DOHH2 (cell line): Measurements from ENCODE around the gene CHRNA5.

ENCODE experiments used
- H3F3A ChIP-seq: fragments of 200-600 bp; sonication (generic), shearing (Covaris generic); 2 replicates; pipeline ENCODE4 v1.6.0; 2016; ENCODE audit warnings: antibody characterized with exemption, mild to moderate bottlenecking; ENCODE audit not compliant: control insufficient read depth, insufficient read depth
- H3K27ac ChIP-seq: fragments of 200-600 bp; sonication (generic); 2 replicates; pipeline ENCODE4 v1.5.1; 2014; ENCODE audit warnings: low read depth, mild to moderate bottlenecking, low read length, moderate library complexity
- H3K27me3 ChIP-seq: fragments of 200-600 bp; sonication (generic); 2 replicates; pipeline ENCODE4 v1.6.1; 2014; ENCODE audit warnings: mild to moderate bottlenecking, low read length, mixed read lengths; ENCODE audit not compliant: control insufficient read depth
- H3K36me3 ChIP-seq: fragments of 200-600 bp; sonication (generic); 2 replicates; pipeline ENCODE4 v1.6.1; 2014; ENCODE audit warnings: mild to moderate bottlenecking, low read length, moderate library complexity, mixed read lengths; ENCODE audit not compliant: control insufficient read depth
- H3K4me1 ChIP-seq: fragments of 200-600 bp; sonication (generic); 2 replicates; pipeline ENCODE4 v1.6.1; 2014; ENCODE audit warnings: mild to moderate bottlenecking, low read length, mixed read lengths; ENCODE audit not compliant: control insufficient read depth
- H3K4me2 ChIP-seq: fragments of 200-600 bp; sonication (generic); 2 replicates; pipeline ENCODE4 v1.6.0; 2014; ENCODE audit warnings: mild to moderate bottlenecking, low read length, moderate library complexity
- H3K4me3 ChIP-seq: fragments of 200-600 bp; sonication (generic); 2 replicates; pipeline ENCODE4 v1.5.1; 2014; ENCODE audit warnings: mild to moderate bottlenecking, low read length, mixed read lengths
- H3K79me2 ChIP-seq: fragments of 200-600 bp; sonication (generic); 2 replicates; pipeline ENCODE4 v1.6.1; 2014; ENCODE audit warnings: mild to moderate bottlenecking, low read length, mixed read lengths; ENCODE audit not compliant: control insufficient read depth
- H3K9me2 ChIP-seq: fragments of 200-600 bp; sonication (generic); replicated peaks from 2 replicates; pipeline ENCODE4 v1.6.1; 2014; ENCODE audit warnings: mild to moderate bottlenecking, low read length, mixed read lengths; ENCODE audit not compliant: control insufficient read depth
- H3K9me3 ChIP-seq: fragments of 200-600 bp; sonication (generic); 2 replicates; pipeline ENCODE4 v1.6.1; 2014; ENCODE audit warnings: antibody characterized with exemption, low read length, mixed read lengths; ENCODE audit not compliant: control insufficient read depth, insufficient read depth
- H4K20me1 ChIP-seq: fragments of 200-600 bp; sonication (generic); 2 replicates; pipeline ENCODE4 v1.6.0; 2014; ENCODE audit warnings: low read depth, mild to moderate bottlenecking, antibody characterized with exemption, low read length, moderate library complexity; ENCODE audit not compliant: control insufficient read depth, insufficient read depth
- EZH2phosphoT487 ChIP-seq: fragments of 200-600 bp; sonication (generic); IDR thresholded peaks from 2 replicates; pipeline ENCODE4 v1.6.1; 2017; ENCODE audit warnings: borderline replicate concordance, mild to moderate bottlenecking, antibody characterized with exemption, low read length, moderate library complexity, mixed read lengths
- TF ChIP-seq, protein P1 (sequence below): fragments of 200-600 bp; sonication (generic); IDR thresholded peaks from one replicate; pipeline ENCODE4 v1.5.1; 2014; ENCODE audit warnings: antibody characterized with exemption, mild to moderate bottlenecking, low read depth, low read length; ENCODE audit not compliant: poor library complexity, severe bottlenecking

Gene CHRNA5

DNA sequence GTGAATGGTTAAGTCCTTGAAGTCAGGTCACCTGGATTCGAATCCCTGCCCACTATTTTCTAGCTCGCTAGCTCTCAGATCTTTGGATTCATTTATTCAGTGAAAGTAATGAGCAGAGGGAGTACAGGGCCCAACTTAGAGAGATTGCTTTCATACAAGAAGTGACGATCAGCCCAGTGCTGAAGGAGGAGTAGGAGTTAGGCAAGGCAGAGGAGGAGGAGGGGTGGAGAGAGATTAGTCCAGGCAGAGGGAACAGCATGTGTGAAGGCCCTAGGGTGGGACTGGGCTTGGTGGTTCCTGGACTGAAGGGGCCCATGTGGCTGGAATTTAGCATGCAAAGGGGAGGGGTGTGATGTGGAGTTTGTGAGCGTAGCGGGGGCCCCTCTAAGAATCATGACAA lies 3.8 kb upstream of the CHRNA5 start:
- Histone ChIP-seq H3K36me3 (no peaks in the 10 kb centered on the region), H3K9me3 (no peaks in the 10 kb centered on the region)

DNA sequence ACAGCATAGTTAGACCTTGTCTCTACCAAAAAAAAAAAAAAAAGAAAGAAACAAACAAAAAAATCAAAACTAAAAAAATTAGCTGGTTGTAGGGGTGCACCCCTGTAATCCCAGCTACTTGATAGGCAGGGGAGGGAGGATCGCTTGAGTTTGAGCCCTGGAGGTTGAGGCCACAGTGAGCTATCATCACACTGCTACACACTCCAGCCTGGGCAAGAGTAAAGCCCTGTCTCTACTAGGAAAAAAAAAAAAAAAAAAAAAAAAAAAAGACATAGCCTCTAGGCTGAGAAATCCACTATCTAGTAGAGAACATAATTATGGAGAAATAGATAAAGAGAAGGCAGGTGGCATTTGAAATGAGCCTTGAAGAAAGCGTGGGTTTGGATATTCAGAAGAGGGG lies 2.2 kb upstream of the CHRNA5 start:
- Histone ChIP-seq H3K4me3 (no peak overlapping the region), H3K36me3 (no peaks in the 10 kb centered on the region), H3K79me2 (peaks cover 8% of the 10 kb centered on the region), H3K4me2 (no peak overlapping the region), H3K9me2 (no peaks in the 10 kb centered on the region), H3F3A (peaks cover 9% of the 10 kb centered on the region; the same call in 1 of the 2 replicates), H3K27me3 (peaks cover 10% of the 10 kb centered on the region), H4K20me1 (no peaks in the 10 kb centered on the region), H3K4me1 (peaks cover 21% of the 10 kb centered on the region), H3K27ac (no peak overlapping the region), H3K9me3 (no peaks in the 10 kb centered on the region)
- TF ChIP-seq EZH2phosphoT487, result no peak
- TF ChIP-seq, protein P1, sequence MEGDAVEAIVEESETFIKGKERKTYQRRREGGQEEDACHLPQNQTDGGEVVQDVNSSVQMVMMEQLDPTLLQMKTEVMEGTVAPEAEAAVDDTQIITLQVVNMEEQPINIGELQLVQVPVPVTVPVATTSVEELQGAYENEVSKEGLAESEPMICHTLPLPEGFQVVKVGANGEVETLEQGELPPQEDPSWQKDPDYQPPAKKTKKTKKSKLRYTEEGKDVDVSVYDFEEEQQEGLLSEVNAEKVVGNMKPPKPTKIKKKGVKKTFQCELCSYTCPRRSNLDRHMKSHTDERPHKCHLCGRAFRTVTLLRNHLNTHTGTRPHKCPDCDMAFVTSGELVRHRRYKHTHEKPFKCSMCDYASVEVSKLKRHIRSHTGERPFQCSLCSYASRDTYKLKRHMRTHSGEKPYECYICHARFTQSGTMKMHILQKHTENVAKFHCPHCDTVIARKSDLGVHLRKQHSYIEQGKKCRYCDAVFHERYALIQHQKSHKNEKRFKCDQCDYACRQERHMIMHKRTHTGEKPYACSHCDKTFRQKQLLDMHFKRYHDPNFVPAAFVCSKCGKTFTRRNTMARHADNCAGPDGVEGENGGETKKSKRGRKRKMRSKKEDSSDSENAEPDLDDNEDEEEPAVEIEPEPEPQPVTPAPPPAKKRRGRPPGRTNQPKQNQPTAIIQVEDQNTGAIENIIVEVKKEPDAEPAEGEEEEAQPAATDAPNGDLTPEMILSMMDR, result no peak

More for the DNA sequence above, 3.8 kb upstream of the CHRNA5 start:
- H3K27ac ChIP-seq, result no peak overlapping the region
- peaks cover 8% of the 10 kb centered on the region for H3K27me3 ChIP-seq
- H3K79me2 ChIP-seq, result peaks cover 7% of the 10 kb centered on the region
- no peaks in the 10 kb centered on the region for H4K20me1 ChIP-seq
- peaks cover 6% of the 10 kb centered on the region; the same call in 1 of the 2 replicates for H3F3A ChIP-seq
- H3K4me2 ChIP-seq, result no peak overlapping the region
- no peak for TF ChIP-seq EZH2phosphoT487
- TF ChIP-seq, protein P1, result no peak
- H3K4me1 ChIP-seq, result peaks cover 15% of the 10 kb centered on the region
- no peaks in the 10 kb centered on the region for H3K9me2 ChIP-seq
- H3K4me3 ChIP-seq, result no peak overlapping the region

DNA sequence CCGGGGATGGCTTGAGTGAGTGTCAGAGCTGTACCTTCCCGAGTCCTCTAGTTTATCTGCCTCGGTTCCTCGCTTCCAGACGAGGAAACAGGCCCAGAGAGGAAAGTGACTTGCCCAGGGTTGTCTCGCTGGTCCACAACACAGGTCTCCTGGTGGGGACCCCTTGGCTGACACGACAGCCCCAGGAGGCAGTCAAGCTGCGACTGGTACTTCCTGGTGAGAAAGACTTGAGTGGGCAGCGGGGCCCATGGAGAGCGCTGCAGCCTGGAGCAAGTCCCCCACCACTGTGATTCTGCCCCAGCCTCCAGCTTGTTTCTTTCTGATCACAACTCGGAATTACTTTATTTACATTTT lies 600 bp upstream of the CHRNA5 start:
- Histone ChIP-seq H3K4me3 (peak overlapping the region; percentile 85), H3K9me3 (no peaks in the 10 kb centered on the region), H3K27me3 (peaks cover 10% of the 10 kb centered on the region), H3K9me2 (no peaks in the 10 kb centered on the region), H3K4me2 (peak overlapping the region; percentile 89), H3K79me2 (peaks cover 8% of the 10 kb centered on the region), H3K4me1 (peaks cover 21% of the 10 kb centered on the region), H4K20me1 (no peaks in the 10 kb centered on the region), H3K36me3 (no peaks in the 10 kb centered on the region), H3F3A (peaks cover 9% of the 10 kb centered on the region; the same call in 1 of the 2 replicates), H3K27ac (no peak overlapping the region)
- TF ChIP-seq, protein P1, result no peak
- TF ChIP-seq EZH2phosphoT487, result no peak
